Omental fat pad (tissue), 4 donors: ENCODE measurements around the gene NOL6. TPM values are rescaled to one million over a fixed set of nuclear protein-coding genes. Genes with fewer than 3 reads are reported as not detected.
"Not testable (repeated sequence)": the region's sequence is repeated elsewhere in the genome, so short reads cannot be mapped to it uniquely, and the experiment has no call there.

ENCODE experiments used
- ATAC-seq: fragments of 150-250 bp; one replicate; pipeline ENCODE4 v1.9.1; 2016; ENCODE audit warnings: mild to moderate bottlenecking, moderate library complexity; ENCODE audit not compliant: low FRiP score
- DNase-seq: peaks from one replicate; pipeline ENCODE4 v3.0.0-alpha.2; 2019; ENCODE audit warnings: low spot score
- CTCF ChIP-seq, 3 donors: fragments of 450-650 bp; IDR thresholded peaks; one replicate each; pipeline ENCODE4 v1.5.1; 2016 to 2017; ENCODE audit warnings: antibody characterized with exemption in 3 of 3, mild to moderate bottlenecking in 3 of 3, moderate library complexity in 2 of 3
- total RNA-seq, 4 donors: library from RNA; depleted of rRNA; stranded (reverse); fragments of >200 nt; gene quantifications; one replicate each; pipeline ENCODE4 v1.1.0, GENCODE V29; 2016

NOL6 gene
- total RNA-seq, 4 donors from 2014 or later = 19.1 to 76.7 (median 21.4) TPM

DNA sequence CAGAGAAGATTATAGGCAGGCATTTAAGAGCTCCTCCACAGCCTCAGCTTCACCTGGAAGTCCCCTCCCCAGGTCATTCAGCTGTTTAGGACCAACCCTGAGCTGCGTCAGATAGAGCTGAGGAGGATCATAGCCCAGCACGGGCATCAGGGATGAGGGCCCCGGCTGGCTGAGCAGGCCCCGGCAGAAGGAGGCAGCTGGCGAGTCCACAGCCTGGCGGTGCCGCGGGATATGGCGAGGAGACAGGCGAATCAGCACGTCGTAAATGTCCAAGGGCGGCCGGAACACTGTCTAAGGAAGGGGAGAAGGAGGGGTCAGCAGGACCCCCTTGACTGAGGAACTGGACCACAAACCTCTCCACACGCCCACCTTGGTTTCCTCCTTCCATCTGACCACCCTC, 10.6 kb downstream of the NOL6 start:
- no peak for ATAC-seq
- no peak for DNase-seq
- TF ChIP-seq CTCF (IDR thresholded peaks at IDR 0.05) = no peak

- TF ChIP-seq CTCF (IDR thresholded peaks at IDR 0.05) = no peak
- ATAC-seq = no peak
- DNase-seq = no peak
Observed at GRCh38 chr9:33461492-33461891, 12.2 kb downstream of the NOL6 start.

GRCh38 chr9:33460854-33461253, 12.9 kb downstream of the NOL6 start:
- ATAC-seq (no peak), DNase-seq (no peak)
- no peak for TF ChIP-seq CTCF (IDR thresholded peaks at IDR 0.05)

GRCh38 chr9:33459115-33459514, 14.6 kb downstream of the NOL6 start:
- ATAC-seq = no peak
- no peak for TF ChIP-seq CTCF (IDR thresholded peaks at IDR 0.05)
- DNase-seq = no peak

DNA sequence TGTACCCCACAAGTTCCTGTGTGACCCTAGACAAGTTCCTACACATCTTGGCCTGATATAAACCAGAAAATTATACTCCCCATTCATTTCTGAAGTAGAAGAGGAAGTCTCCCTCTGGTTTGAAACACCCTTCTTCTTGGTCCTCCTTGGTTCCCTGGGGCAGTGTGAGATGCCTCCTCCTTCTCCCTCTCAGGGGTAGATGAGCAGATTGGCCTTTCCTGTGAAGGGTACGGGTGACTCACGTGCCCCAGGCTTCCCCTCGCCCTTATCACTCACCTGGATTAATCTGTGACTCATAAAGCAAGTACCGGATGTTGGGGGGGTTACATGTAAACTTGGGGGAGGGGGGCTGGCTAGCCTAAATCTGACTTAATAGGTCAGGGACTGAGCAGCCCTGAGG, 15.3 kb downstream of the NOL6 start:
- ATAC-seq = peak; percentile 82
- TF ChIP-seq CTCF (IDR thresholded peaks at IDR 0.05) = no peak
- no peak for DNase-seq

DNA sequence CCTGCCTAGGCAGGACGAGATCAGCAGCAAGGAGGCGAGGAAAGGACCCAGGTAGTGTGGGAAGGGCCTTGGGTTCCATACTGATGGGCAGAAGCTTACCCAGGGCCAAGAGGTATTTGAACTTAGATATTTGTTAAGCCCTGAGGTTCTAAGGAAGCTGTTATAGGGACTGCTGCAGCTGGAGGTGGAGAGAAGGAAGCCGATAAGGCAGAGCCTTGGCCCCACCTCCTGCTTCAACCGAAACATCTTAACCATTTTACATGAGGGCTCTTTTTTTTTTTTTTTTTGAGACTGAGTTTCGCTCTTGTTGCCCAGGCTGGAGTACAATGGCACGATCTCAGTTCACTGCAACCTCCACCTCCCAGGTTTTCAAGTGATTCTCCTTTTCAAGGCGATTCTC, 17.8 kb downstream of the NOL6 start:
- ATAC-seq (no peak), DNase-seq (no peak)
- no peak for TF ChIP-seq CTCF (IDR thresholded peaks at IDR 0.05)

- DNase-seq, ATAC-seq: not testable (repeated sequence)
Observed at GRCh38 chr9:33455456-33455855, 18.3 kb downstream of the NOL6 start.

DNA sequence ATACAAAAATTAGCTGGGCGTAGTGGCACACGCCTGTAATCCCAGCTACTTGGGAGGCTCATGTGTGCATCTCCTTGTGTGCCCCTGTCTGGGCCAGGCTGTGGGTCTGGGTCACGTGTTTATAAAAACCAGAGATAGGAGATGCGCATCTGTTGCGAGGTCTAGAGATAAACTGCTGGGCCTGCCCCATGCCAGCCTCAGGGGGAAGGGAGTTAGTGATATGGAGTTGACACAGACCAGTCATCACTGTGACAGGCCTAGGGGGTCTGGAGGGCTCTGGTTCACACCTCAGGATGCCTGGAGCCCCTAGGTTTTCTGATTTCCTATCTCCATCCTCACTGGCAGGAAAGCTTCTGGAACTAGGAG, 19.1 kb downstream of the NOL6 start:
- not testable (repeated sequence) for ATAC-seq, DNase-seq
